CD14-positive monocyte (primary cell): ENCODE results near the gene OR1L6. TPM values are rescaled to one million over a fixed set of nuclear protein-coding genes. Genes with fewer than 3 reads are reported as not detected.

Experiments used
- DNase-seq, 3 donors: peaks; one replicate each; pipeline ENCODE4 v3.0.0-alpha.2; 2011 to 2022
- H2AFZ ChIP-seq: 2 replicates; pipeline ENCODE4 v1.6.0; 2012; ENCODE audit warnings: mild to moderate bottlenecking, low read depth, low read length, inconsistent platforms; ENCODE audit not compliant: insufficient read depth, poor library complexity, severe bottlenecking
- H3K27ac ChIP-seq, 2 donors: 1 replicate in 1 of 2; 2 replicates in 1 of 2; pipeline ENCODE4 v1.5.1; 2012 to 2013; ENCODE audit warnings: low read length in 2 of 2, control low read depth in 1 of 2, inconsistent platforms in 1 of 2, low read depth in 1 of 2, mild to moderate bottlenecking in 1 of 2
- H3K27me3 ChIP-seq, 2 donors: one replicate each; pipeline versions ENCODE4 v1.6.0 to v1.6.1; 2011 to 2013; ENCODE audit warnings: low read length in 2 of 2; ENCODE audit not compliant: control insufficient read depth in 2 of 2, insufficient read depth in 2 of 2
- H3K36me3 ChIP-seq, 2 donors: replicated peaks in 1 of 2; 1 replicate in 1 of 2; 2 replicates in 1 of 2; pipeline versions ENCODE4 v1.5.1 to v1.6.1; 2012 to 2013; ENCODE audit warnings: low read length in 2 of 2, control low read depth in 1 of 2, inconsistent platforms in 1 of 2, mild to moderate bottlenecking in 1 of 2; ENCODE audit not compliant: insufficient read depth in 2 of 2, control insufficient read depth in 1 of 2
- H3K4me1 ChIP-seq, 2 donors: 1 replicate in 1 of 2; 2 replicates in 1 of 2; pipeline versions ENCODE4 v1.5.1 to v1.6.1; 2012 to 2013; ENCODE audit warnings: low read length in 2 of 2, control low read depth in 1 of 2, inconsistent platforms in 1 of 2, mild to moderate bottlenecking in 1 of 2, moderate library complexity in 1 of 2; ENCODE audit not compliant: insufficient read depth in 2 of 2, control insufficient read depth in 1 of 2
- H3K4me2 ChIP-seq: replicated peaks from 2 replicates; pipeline ENCODE3; 2012; ENCODE audit warnings: low read length, moderate library complexity, mild to moderate bottlenecking; ENCODE audit not compliant: poor library complexity, severe bottlenecking; ENCODE audit errors: extremely low read depth
- H3K4me3 ChIP-seq, 3 experiments: fragments of 200-600 bp in 1 of 3; sonication (generic) in 1 of 3; replicated peaks in 1 of 3; 1 replicate in 2 of 3; 2 replicates in 1 of 3; pipeline ENCODE4 v1.5.1; 2011 to 2013; ENCODE audit warnings: low read length in 3 of 3, mild to moderate bottlenecking in 3 of 3, control low read depth in 2 of 3, low read depth in 2 of 3, inconsistent platforms in 1 of 3, moderate library complexity in 1 of 3
- H3K79me2 ChIP-seq: 2 replicates; pipeline ENCODE4 v1.6.0; 2012; ENCODE audit warnings: mild to moderate bottlenecking, control low read depth, inconsistent platforms, low read length, moderate library complexity; ENCODE audit not compliant: insufficient read depth
- H3K9ac ChIP-seq: 2 replicates; pipeline ENCODE4 v1.6.0; 2017; ENCODE audit warnings: low read length, mild to moderate bottlenecking; ENCODE audit not compliant: insufficient read depth, poor library complexity, severe bottlenecking
- H3K9me3 ChIP-seq, 2 donors: replicated peaks in 1 of 2; 1 replicate in 1 of 2; 2 replicates in 1 of 2; pipeline versions ENCODE4 v1.5.1 to v1.6.1; 2012 to 2013; ENCODE audit warnings: low read length in 2 of 2, control low read depth in 1 of 2; ENCODE audit not compliant: control insufficient read depth in 1 of 2, insufficient read depth in 1 of 2
- H4K20me1 ChIP-seq: 2 replicates; pipeline ENCODE4 v1.6.0; 2012; ENCODE audit warnings: mild to moderate bottlenecking, low read length, control low read depth, moderate library complexity; ENCODE audit not compliant: insufficient read depth
- H3K27ac Mint-ChIP-seq, 7 donors: one replicate each; pipeline ENCODE4 v1.8.0; 2020; ENCODE audit warnings: mild to moderate bottlenecking in 7 of 7, mixed read lengths in 7 of 7, moderate library complexity in 6 of 7, inconsistent platforms in 2 of 7
- H3K27me3 Mint-ChIP-seq, 3 donors: one replicate each; pipeline ENCODE4 v1.8.0; 2021 to 2022; ENCODE audit warnings: low read depth in 3 of 3, mild to moderate bottlenecking in 3 of 3, mixed read lengths in 3 of 3, moderate library complexity in 3 of 3, inconsistent platforms in 1 of 3
- H3K36me3 Mint-ChIP-seq, 2 donors: one replicate each; pipeline ENCODE4 v1.8.0; 2020; ENCODE audit warnings: mixed read lengths in 2 of 2, inconsistent platforms in 1 of 2, mild to moderate bottlenecking in 1 of 2
- H3K4me1 Mint-ChIP-seq: one replicate; pipeline ENCODE4 v1.8.0; 2020; ENCODE audit warnings: mild to moderate bottlenecking, mixed read lengths
- H3K4me3 Mint-ChIP-seq, 2 donors: one replicate each; pipeline ENCODE4 v1.8.0; 2020; ENCODE audit warnings: mild to moderate bottlenecking in 2 of 2, mixed read lengths in 2 of 2, moderate library complexity in 1 of 2
- H3K9me3 Mint-ChIP-seq, 7 donors: one replicate each; pipeline ENCODE4 v1.8.0; 2020 to 2022; ENCODE audit warnings: mixed read lengths in 7 of 7, mild to moderate bottlenecking in 6 of 7, moderate library complexity in 6 of 7, inconsistent platforms in 2 of 7
- CTCF ChIP-seq: fragments of 200-600 bp; IDR thresholded peaks from one replicate; pipeline ENCODE4 v1.8.0; 2022; ENCODE audit warnings: antibody characterized with exemption, mild to moderate bottlenecking
- WGBS: methylation state at CpG from one replicate; pipeline ENCODE4 v1.1.5; 2013; ENCODE audit warnings: missing lambda C conversion rate; ENCODE audit not compliant: insufficient coverage; 5-methylcytosine and 5-hydroxymethylcytosine counted together
- intact Hi-C, 2 donors: fragments of 100-400 bp; cut with micrococcal nuclease; formaldehyde crosslinking; loops; one replicate each; pipeline versions ENCODE4 v1.15.0 to v1.15.1; 2023
- polyA plus RNA-seq, 3 donors: library from polyadenylated mRNA; depleted of rRNA in 1 of 3; unstranded in 2 of 3; stranded (reverse) in 1 of 3; fragments of 300-500 nt in 2 of 3; fragments of >200 nt in 1 of 3; fragmentation: Illumina TruSeq in 2 of 3; gene quantifications; 1 replicate in 2 of 3; 2 replicates in 1 of 3; pipeline ENCODE4 v1.2.3, GENCODE V29; 2012 to 2021

The OR1L6 gene
- polyA plus RNA-seq, 3 donors = not detected

GRCh38 chr9:122777935-122778627, 36.0 kb downstream of the OR1L6 start:
- H3K4me1 ChIP-seq = no peaks in the 10 kb centered on the region
- no CpG with 5 or more reads among the region's 3 CpGs for WGBS
- no peak overlapping the region for H2AFZ ChIP-seq
- Mint-ChIP-seq H3K9me3 (peaks cover 0 to 7% (median 3%) of the 10 kb centered on the region in 7 donors), H3K27ac (no peak overlapping the region), H3K4me3 (no peak overlapping the region), H3K36me3 (no peaks in the 10 kb centered on the region), H3K27me3 (peaks cover 2 to 9% (median 3%) of the 10 kb centered on the region in 3 donors), H3K4me1 (no peaks in the 10 kb centered on the region)
- no peaks in the 10 kb centered on the region for H3K27me3 ChIP-seq
- no peak for DNase-seq
- TF ChIP-seq CTCF = no peak
- no peak overlapping the region for H3K27ac ChIP-seq
- H3K36me3 ChIP-seq = no peaks in the 10 kb centered on the region
- H3K9ac ChIP-seq = no peak overlapping the region
- no peaks in the 10 kb centered on the region for H3K79me2 ChIP-seq
- no peak overlapping the region for H3K4me2 ChIP-seq
- no peaks in the 10 kb centered on the region for H3K9me3 ChIP-seq
- no peak overlapping the region for H3K4me3 ChIP-seq
- H4K20me1 ChIP-seq = no peaks in the 10 kb centered on the region
- intact Hi-C loops = no loop called here

GRCh38 chr9:122779181-122779580, 37.1 kb downstream of the OR1L6 start:
- DNase-seq = no peak

More at GRCh38 chr9:122779181-122779580, 37.1 kb downstream of the OR1L6 start:
- no peaks in the 10 kb centered on the region for H3K79me2 ChIP-seq
- Mint-ChIP-seq H3K9me3 (peaks cover 0 to 5% (median 0%) of the 10 kb centered on the region in 7 donors), H3K27ac (no peak overlapping the region), H3K4me1 (no peaks in the 10 kb centered on the region), H3K27me3 (peaks cover 2 to 9% (median 4%) of the 10 kb centered on the region in 3 donors), H3K4me3 (no peak overlapping the region), H3K36me3 (no peaks in the 10 kb centered on the region)
- no peak overlapping the region for H3K4me2 ChIP-seq
- 80% methylated on average over 1 of the region's 3 CpGs for WGBS
- H3K27me3 ChIP-seq = no peaks in the 10 kb centered on the region
- no peak overlapping the region for H3K4me3 ChIP-seq
- H3K4me1 ChIP-seq = no peaks in the 10 kb centered on the region
- H3K27ac ChIP-seq = no peak overlapping the region
- H3K36me3 ChIP-seq = no peaks in the 10 kb centered on the region
- intact Hi-C loops = no loop called here
- no peaks in the 10 kb centered on the region for H4K20me1 ChIP-seq
- H3K9me3 ChIP-seq = no peaks in the 10 kb centered on the region
- no peak for TF ChIP-seq CTCF
- H3K9ac ChIP-seq = no peak overlapping the region
- H2AFZ ChIP-seq = no peak overlapping the region
